VCaP (cell line): Measurements from ENCODE around the gene DECR2.

Source experiments
- H3K27ac ChIP-seq: fragments of 450-650 bp; 2 replicates; pipeline ENCODE4 v1.5.1; 2017
- TF ChIP-seq, protein P1 (sequence below): fragments of 450-650 bp; conservative IDR thresholded peaks from 2 replicates; pipeline ENCODE4 v1.5.1; 2017; ENCODE audit warnings: mild to moderate bottlenecking, moderate library complexity

The DECR2 gene

DNA sequence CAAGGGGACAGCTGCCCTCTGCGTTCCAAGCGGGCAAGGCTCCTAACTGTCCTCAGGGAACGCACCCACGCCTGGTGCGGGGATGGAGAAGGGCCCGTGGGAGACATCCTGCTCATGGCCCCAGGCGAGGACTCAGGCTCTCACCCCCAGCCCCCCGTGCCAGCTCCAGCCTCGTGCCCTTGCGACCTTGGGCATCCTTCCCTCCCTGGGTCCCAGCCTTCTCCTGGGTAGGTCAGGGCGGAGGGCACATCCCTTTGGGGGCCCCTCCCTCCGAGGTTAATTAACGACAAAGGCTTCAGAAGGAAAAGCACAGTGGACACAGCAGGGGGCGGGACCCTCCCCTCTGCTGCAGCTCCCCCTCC lies 22.9 kb upstream of the DECR2 start:
- peak overlapping the region; percentile 89 for H3K27ac ChIP-seq
- TF ChIP-seq, protein P1, sequence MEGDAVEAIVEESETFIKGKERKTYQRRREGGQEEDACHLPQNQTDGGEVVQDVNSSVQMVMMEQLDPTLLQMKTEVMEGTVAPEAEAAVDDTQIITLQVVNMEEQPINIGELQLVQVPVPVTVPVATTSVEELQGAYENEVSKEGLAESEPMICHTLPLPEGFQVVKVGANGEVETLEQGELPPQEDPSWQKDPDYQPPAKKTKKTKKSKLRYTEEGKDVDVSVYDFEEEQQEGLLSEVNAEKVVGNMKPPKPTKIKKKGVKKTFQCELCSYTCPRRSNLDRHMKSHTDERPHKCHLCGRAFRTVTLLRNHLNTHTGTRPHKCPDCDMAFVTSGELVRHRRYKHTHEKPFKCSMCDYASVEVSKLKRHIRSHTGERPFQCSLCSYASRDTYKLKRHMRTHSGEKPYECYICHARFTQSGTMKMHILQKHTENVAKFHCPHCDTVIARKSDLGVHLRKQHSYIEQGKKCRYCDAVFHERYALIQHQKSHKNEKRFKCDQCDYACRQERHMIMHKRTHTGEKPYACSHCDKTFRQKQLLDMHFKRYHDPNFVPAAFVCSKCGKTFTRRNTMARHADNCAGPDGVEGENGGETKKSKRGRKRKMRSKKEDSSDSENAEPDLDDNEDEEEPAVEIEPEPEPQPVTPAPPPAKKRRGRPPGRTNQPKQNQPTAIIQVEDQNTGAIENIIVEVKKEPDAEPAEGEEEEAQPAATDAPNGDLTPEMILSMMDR, result no peak

DNA sequence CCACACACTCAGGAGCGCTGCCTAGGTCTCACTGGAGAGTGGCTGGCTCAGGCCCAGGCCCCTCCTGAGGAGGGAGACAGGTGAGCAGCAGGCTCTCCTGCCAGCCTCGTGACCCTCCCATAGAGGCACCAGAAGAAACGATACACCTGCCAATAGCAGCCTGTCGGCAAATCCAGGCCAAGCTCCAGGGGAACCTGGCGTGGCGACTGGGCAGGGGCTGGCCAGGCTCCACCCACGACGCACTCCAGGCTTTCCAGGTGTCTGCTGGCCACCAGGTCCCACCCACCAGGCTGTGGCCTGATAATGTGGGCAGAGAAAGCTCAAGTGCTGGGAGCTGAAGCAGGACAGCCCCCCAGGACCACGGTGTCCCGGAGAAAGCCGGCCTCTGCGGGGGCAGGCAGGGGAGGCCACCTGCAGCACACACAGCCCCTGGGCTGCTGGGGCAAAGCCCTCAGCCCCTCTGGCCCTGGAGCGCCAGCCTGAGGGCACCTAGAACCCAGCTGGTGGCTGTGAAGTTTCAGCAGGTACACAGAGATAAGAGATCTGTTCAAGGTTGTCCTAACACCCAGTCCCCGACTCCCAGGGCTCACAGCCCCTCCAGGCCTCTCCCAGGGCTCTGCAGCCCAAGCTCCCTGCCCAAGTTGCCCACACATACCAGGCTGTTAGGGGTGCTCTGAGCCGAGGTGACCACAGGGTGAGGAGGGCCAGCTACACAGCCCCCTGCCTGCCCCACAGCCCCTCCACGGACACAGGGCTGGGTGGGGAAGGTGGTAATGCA lies 22.3 kb upstream of the DECR2 start:
- TF ChIP-seq, protein P1, result no peak
- H3K27ac ChIP-seq, result peak overlapping the region; percentile 89

DNA sequence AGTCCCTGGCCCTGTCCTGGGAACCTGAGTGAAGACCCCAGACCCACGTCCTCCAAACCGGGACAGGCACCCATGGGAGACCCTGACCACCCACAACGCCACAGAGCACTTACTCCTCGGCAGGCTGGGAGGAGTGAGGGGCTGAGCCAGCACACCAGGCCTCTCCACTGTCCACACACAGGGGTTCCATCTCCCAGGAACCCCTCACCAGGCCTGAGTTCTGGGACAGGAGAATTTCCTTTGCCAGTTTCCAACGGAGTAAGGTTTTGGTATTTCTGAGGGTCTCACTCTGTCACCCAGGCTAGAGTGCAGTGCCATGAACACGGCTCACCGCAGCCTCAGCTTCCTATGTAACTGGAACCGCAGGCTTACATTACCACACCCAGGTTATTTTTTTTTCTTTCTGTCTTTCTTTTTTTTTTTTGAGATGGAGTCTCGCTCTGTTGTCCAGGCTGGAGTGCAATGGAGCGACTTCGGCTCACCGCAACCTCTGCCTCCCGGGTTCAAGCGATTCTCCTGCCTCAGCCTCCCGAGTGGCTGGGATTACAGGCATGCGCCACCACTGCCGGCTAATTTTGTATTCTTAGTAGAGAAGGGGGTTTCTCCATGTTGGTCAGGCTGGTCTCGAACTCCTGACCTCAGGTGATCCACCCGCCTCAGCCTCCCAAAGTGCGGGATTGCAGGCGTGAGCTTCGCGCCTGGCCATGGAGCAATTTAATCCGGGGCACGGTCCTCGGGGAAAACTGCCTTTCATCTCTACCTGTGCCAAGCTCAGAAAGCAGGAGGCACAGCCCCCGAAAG lies 21.5 kb upstream of the DECR2 start:
- TF ChIP-seq, protein P1, result no peak
- peak overlapping the region; percentile 89 for H3K27ac ChIP-seq

DNA sequence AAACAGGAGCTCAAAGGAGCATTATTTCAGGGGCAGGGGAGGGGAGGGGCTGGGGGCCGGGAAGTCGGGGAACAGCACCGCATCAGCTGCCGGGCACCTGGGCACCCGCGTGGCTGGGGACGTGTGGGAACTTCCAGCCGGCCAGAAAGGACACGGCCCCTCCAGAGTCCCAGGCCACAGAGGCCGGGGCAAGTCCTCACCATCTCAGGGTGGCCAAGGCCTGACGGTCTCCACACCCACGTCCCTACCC lies 21.0 kb upstream of the DECR2 start:
- peak overlapping the region; percentile 89 for H3K27ac ChIP-seq

DNA sequence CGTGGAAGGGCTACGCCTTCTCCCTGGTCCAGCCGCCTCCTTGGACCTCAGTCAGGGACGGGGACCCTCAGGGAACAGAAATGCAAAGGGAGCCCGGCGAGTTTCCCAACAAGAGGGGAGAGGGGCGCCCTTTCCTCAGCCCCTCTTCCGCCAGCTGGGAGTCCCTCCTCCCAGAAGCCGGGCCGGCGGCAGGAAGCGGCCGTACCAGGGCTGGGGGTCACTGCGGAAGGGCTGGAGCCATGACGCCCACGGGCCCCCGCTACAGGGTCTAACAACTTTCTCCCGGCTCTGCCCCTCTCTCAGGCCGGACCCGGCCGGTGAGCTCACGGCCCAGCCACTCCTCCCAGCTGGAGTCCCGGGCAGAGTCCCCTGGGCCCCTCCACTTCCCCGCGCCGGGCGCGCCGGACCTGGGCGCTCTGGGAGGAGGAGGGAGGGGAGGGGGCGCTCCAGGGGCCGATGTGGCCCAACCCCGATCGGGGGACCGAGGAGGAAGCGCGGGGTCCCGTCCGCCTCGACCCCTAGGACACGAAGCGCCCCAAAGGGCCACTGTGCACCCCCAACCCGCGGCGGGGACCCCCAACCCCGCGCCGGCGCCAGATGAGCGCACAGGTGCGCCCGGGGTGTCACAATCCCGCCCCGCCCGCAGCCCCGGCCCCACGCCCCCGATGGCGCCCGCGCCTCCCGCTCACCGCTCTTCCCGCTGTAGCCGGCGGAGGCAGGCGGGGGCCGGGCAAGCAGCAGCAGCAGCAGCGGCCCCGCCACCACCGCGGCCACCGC lies 20.5 kb upstream of the DECR2 start:
- TF ChIP-seq, protein P1, result no peak
- H3K27ac ChIP-seq, result peak overlapping the region; percentile 89

More for the DNA sequence above, 21.0 kb upstream of the DECR2 start:
- TF ChIP-seq, protein P1, result no peak

DNA sequence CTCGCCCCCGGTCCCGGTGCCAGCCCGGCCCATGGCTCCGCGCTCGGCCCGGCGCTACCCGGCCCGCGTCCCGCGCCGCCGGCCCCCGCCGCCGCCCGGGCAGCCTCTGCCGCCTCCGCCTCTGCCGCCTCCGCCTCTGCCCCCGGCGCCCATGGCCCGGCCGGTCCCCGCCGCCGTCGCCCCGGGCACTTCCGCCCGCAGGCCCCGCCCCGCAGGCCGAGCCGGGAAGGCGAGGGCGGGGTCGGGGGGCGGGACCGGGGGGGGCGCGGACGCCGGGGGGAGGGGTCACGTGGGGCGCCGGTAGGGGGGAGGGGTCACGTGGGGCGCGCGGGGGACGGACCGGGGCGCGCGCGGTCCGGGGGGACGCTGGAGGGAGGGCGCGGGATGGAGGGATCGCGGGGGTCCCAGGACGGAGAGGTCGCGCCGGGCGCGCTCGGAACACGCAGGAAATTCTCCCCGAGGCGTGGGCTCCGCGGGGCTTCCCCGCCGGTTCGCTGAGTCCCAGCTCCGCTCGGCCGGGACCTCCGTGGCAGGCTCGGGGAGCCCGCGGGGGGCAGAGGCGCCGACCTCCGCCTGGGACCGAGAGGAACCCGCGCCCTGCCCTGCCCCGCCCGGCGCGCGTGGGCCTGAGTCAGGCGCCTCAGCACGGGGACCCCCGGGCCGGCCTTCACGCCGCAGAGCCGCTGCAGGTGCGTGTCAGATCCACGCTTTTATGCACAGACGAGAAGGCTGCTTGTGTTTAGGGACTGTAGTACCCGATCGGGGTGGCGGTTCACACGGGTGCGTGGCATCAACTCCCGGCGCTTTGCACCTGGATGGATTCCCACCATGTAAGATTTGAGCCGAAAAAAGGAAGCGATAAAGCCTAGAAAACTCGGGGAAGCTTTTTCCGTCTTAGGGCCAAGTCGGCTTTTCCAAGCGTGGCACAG lies 19.6 kb upstream of the DECR2 start, which contains the start of gene PGAP6:
PGAP6 (minus strand) TSS at position 190 of the 929 bp plus-strand sequence; CDS start at position 33, 157 bp downstream.
- H3K27ac ChIP-seq, result peak within 1 kb of the TSS; percentile 89
- TF ChIP-seq, protein P1, result no peak
